HUES48 (cell line): ENCODE measurements around the gene ARAP3.

Experiments
- H3K27ac ChIP-seq: one replicate; pipeline ENCODE4 v1.7.0; 2013; ENCODE audit warnings: low read depth, low read length, inconsistent platforms
- H3K27me3 ChIP-seq: 2 replicates; pipeline ENCODE4 v1.6.1; 2013; ENCODE audit warnings: mild to moderate bottlenecking, low read length; ENCODE audit not compliant: control insufficient read depth, insufficient read depth
- H3K36me3 ChIP-seq: 2 replicates; pipeline ENCODE4 v1.6.1; 2013; ENCODE audit warnings: low read length; ENCODE audit not compliant: control insufficient read depth, insufficient read depth
- H3K4me1 ChIP-seq: 2 replicates; pipeline ENCODE4 v1.6.1; 2013; ENCODE audit warnings: mild to moderate bottlenecking, low read length; ENCODE audit not compliant: control insufficient read depth, insufficient read depth
- H3K4me3 ChIP-seq: 2 replicates; pipeline ENCODE4 v1.5.1; 2013; ENCODE audit warnings: mild to moderate bottlenecking, low read depth, low read length
- H3K9ac ChIP-seq: 2 replicates; pipeline ENCODE4 v1.6.1; 2013; ENCODE audit warnings: mild to moderate bottlenecking, low read depth, low read length, moderate library complexity
- H3K9me3 ChIP-seq: 2 replicates; pipeline ENCODE4 v1.6.1; 2013; ENCODE audit warnings: low read length; ENCODE audit not compliant: control insufficient read depth, insufficient read depth

ARAP3 gene

DNA sequence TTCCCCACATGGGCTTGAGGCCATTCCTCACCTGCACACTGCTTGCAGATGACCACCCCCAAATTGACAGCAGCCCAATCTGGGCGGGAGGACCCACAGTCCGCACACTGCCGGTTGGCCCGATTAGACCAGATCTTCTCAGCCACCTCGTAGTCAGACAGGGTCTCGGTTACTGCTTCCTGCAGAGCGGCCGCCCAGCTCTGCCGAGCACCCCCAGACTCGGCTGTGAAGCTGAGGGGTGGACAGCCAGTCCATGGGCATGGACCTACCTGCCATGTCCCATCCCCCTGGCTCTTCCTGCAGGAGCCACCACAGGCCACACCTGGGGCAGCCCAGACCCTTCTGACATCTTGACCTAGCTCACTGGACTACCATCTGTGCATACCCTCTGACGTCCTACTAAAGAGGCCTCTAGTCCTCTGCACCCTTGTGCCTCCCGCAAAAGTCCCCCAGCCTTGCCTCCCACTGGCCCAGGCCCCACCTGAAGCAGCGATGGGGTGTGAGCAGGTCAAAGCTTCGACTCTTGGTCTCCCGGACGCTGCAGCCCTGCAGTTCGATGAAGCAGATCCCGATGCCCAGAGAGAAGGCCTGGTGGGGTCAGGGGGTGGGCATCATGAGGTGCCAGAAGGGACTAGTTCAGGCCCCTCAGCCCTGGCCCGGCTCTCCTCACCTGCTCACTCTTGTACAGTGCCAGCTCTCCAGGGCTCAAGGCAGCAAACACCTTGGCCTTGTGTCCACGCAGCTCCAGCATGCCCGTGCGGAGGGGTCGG is 9.8 kb downstream of the ARAP3 start:
- H3K36me3 ChIP-seq: peaks cover 42% of the 10 kb centered on the region
- H3K27me3 ChIP-seq: no peaks in the 10 kb centered on the region
- H3K27ac ChIP-seq: no peak overlapping the region
- no peak overlapping the region for H3K4me3 ChIP-seq
- no peak overlapping the region for H3K9ac ChIP-seq
- H3K4me1 ChIP-seq: peaks cover 17% of the 10 kb centered on the region
- no peaks in the 10 kb centered on the region for H3K9me3 ChIP-seq

DNA sequence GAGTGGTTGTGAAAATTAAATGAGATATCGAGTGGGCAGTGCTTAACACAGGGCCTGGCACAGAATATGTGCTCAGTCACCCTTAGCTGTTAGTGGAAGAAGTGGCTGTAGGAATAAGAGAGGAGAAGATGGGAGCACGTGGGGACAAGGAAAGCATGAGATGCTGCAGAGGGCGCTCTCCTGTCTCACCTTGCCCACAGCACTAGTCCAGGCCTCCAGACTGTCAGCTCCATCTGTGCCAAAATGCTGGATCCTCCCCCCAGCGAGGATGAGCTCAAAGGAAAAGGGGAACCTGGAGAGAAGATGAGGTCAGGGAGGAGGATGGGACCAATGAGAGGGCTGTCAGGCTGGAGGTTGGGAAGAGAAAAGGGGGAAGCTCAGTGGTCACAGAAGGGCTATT is 12.5 kb downstream of the ARAP3 start:
- no peak overlapping the region for H3K9ac ChIP-seq
- no peak overlapping the region for H3K4me3 ChIP-seq
- H3K27me3 ChIP-seq: no peaks in the 10 kb centered on the region
- H3K9me3 ChIP-seq: no peaks in the 10 kb centered on the region
- peaks cover 43% of the 10 kb centered on the region for H3K36me3 ChIP-seq
- H3K27ac ChIP-seq: no peak overlapping the region
- peaks cover 12% of the 10 kb centered on the region for H3K4me1 ChIP-seq

DNA sequence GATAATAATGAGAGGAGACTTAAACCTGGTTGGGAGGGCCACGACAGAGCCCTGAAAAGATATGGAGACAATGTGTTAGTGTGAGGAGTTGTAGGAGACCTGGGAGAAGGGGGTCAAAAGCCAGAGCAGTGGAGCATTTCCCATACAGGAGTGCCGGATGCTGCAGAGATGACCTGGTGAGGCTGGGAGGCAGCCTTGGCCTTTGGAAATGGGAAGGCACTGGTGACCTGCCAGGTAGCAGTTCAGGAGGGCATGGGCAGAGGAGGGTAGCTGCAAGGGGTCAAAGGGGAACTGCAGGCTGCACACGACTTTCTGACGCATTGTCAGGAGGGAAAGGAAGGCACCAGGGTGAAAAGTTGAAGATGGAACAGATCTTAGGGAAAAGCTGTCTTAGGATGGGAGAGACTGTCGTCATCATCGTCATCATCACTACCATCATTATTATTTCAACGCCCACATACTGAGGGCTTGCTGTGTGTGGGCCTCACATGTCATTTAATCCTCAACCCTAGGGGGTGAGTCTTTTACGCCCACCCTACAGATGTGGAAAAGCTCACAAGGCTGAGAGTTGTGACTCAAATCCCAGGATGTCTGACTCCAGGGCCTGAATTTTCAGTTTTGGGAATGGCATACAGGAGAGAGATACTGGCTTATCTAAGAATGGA is 13.3 kb downstream of the ARAP3 start:
- no peaks in the 10 kb centered on the region for H3K9me3 ChIP-seq
- H3K4me1 ChIP-seq: peaks cover 9% of the 10 kb centered on the region
- no peak overlapping the region for H3K4me3 ChIP-seq
- H3K36me3 ChIP-seq: peaks cover 49% of the 10 kb centered on the region
- no peak overlapping the region for H3K9ac ChIP-seq
- no peak overlapping the region for H3K27ac ChIP-seq
- H3K27me3 ChIP-seq: no peaks in the 10 kb centered on the region

DNA sequence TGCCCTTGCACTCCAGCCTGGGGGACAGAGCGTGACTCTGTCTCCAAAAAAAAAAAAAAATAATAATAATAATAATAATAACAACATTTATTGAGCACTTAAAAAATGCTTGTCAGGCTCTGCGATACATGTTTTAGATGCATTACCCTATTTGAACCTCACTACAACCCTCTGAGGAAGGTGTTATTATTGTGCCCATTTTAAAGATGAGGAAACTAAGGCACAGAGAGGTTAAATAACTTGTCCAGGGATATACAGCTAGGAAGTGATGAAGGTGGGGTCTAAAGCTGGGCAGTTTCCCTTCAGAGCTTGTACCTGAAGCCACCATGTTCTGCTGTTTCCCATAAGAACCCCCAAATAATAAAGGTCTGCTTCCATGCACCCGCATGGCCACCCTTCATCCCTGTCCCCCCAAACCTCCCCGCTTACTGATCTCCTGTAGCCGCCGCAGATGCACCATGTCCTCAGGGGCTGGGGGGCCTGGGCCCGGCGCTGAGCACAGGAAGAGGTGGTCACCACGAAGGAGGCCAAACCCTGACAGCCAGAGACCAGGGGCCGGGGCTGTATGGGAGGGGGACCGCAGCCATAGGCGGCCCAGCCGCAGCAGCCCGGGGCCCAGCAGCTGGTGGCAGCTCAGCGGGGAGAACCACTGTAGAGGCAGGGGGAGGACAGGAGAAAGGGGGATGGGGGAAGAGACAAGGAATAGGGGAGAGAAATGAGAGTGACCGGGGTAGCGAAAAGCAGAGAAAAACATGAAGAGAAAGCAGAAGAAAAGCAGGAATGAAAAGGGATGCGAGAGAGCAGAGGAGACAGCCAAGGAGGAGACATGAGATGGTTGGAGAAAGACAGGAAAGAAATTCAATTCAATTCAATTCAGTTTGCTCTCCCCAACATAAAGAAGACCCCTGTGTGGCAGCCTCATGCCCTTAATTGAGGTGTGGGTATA is 15.8 kb downstream of the ARAP3 start:
- Histone ChIP-seq H3K4me1 (0 out of 2 replicates have a peak, but pooled peaks cover 3% of the 10 kb centered on the region), H3K36me3 (peaks cover 50% of the 10 kb centered on the region), H3K27ac (no peak overlapping the region), H3K9me3 (no peaks in the 10 kb centered on the region), H3K27me3 (no peaks in the 10 kb centered on the region), H3K9ac (no peak overlapping the region), H3K4me3 (no peak overlapping the region)

DNA sequence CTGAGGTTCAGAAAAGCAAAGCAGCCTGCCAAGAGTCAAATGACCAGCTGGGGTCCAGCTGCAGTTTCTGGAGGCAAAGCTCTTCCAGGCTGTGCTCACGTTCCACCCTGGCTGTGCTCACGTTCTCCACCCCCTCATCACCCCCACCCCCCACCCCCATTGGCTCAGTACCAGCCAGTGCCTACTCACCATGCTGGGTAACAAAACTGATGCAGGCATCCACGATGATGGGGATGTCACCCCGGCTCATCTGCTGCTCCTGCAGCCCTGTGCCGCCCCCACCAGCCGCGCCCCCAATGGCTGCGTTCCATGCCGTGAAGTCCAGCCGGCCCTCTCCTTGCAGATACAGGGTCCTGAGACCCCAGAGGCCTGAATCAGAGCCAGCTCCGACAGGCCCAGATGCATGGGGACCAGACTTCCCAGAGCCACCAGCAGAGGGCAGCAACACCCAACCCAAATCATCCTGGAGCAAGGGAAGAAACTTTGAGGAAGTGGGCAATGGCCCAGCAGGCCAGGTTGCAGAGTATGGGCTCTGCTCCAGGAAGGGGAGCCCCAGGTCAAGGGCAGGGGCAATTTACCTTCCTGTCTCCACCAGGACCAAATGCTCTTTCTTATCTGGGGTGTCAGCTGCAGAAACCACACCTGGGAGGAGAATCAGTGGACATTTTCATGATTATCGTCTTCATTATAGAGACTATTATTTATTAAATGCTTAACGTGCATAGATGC is 17.1 kb downstream of the ARAP3 start:
- H3K9me3 ChIP-seq: no peaks in the 10 kb centered on the region
- H3K36me3 ChIP-seq: peaks cover 43% of the 10 kb centered on the region
- no peak overlapping the region for H3K4me3 ChIP-seq
- 0 out of 2 replicates have a peak, but pooled peaks cover 3% of the 10 kb centered on the region for H3K4me1 ChIP-seq
- no peaks in the 10 kb centered on the region for H3K27me3 ChIP-seq
- no peak overlapping the region for H3K9ac ChIP-seq
- H3K27ac ChIP-seq: no peak overlapping the region

DNA sequence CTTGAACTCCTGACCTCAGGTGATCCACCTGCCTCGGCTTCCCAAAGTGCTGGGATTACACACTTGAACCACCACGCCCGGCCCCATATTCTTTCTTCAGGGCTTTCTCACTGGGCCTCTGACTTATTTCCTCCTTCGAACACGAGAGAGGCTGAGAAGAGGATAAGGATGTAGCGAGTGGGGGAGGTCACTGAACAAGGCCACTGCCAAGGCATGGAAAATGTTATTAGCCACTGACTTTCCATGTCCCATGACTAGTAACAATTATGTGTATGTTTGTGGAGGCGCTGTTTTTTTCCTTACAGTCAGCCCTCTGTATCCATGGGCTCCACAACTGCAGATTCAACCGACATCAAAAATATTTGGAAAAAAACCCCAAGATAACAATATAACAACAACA is 18.5 kb downstream of the ARAP3 start:
- H3K9ac ChIP-seq: no peak overlapping the region
- 0 out of 2 replicates have a peak, but pooled peaks cover 3% of the 10 kb centered on the region for H3K4me1 ChIP-seq
- H3K27me3 ChIP-seq: no peaks in the 10 kb centered on the region
- no peak overlapping the region for H3K27ac ChIP-seq
- no peak overlapping the region for H3K4me3 ChIP-seq
- H3K36me3 ChIP-seq: peaks cover 43% of the 10 kb centered on the region
- H3K9me3 ChIP-seq: no peaks in the 10 kb centered on the region

DNA sequence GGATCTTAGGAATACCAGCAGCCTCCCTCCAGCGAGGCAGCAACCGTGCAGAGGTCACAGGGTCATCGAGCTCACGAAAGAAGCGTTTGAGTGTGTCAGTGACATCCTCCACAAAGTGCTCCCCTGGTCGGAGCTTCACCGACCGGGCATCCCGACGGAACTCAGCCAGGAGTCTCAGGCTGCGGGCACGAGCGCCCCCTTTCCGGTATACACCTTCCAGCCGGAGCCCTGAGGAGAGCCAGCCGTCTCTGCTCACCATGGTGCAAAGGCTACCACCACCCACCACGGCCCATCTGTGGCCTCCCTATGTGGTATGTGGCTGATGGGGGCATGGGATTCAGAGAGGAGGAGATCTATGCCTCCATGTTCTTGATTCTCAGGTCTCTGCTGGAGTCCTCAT is 20.0 kb downstream of the ARAP3 start:
- no peaks in the 10 kb centered on the region for H3K9me3 ChIP-seq

DNA sequence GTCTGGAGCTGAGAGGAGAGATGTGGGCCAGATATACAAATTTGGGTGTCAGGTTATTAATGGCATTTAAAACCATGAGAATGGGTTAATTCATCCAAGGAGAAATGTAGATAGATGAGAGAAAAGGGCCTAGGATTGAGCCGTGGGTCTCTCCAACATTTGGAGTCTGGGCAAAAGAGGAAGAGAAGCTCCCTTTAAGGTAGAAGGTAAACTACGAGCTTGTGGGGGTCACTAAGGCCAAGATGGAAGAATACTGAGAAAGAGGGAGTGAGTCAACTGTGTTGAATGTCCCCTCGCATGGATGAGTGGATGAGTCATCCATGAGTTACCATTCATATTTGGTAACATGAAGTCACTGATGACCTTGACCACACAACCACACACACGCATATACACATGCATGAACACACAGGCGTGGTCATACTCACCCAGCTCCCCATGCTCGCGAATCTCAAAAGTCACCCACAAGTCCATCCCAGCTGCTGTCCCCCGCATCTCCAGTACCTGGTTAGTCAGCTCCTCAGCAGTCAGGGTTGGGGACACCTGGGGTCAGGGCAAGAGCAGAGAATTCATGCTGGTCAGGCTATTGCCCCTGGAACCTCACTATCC is 24.0 kb downstream of the ARAP3 start:
- H3K9me3 ChIP-seq: no peaks in the 10 kb centered on the region
- H3K4me1 ChIP-seq: no peaks in the 10 kb centered on the region
- H3K36me3 ChIP-seq: peaks cover 76% of the 10 kb centered on the region
- H3K4me3 ChIP-seq: no peak overlapping the region
- no peaks in the 10 kb centered on the region for H3K27me3 ChIP-seq
- no peak overlapping the region for H3K27ac ChIP-seq
- H3K9ac ChIP-seq: no peak overlapping the region

More for the DNA sequence above, 20.0 kb downstream of the ARAP3 start:
- H3K27me3 ChIP-seq: no peaks in the 10 kb centered on the region
- H3K9ac ChIP-seq: no peak overlapping the region
- H3K4me3 ChIP-seq: no peak overlapping the region
- peaks cover 52% of the 10 kb centered on the region for H3K36me3 ChIP-seq
- no peak overlapping the region for H3K27ac ChIP-seq
- H3K4me1 ChIP-seq: 0 out of 2 replicates have a peak, but pooled peaks cover 3% of the 10 kb centered on the region

DNA sequence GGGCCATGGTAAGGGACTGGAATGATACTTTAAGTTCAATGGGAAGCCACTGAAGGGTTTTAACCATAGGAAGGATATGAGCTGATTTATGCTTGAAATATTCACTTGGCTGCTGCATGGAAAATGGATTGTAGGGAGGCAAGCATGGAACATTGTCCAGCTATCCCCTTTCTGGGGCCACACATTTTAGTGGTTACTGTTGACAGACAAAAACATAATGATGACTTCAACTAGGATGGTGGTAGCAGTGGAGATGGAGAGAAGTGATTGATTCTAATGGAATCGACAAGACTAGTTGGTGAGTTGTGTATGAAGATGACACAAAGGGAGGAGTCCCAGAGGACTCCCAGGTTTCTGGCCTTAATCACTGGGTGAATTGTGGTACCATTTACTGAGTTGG is 24.6 kb downstream of the ARAP3 start:
- H3K9ac ChIP-seq: no peak overlapping the region
- no peak overlapping the region for H3K4me3 ChIP-seq
- peaks cover 71% of the 10 kb centered on the region for H3K36me3 ChIP-seq
- H3K27ac ChIP-seq: no peak overlapping the region
- no peaks in the 10 kb centered on the region for H3K9me3 ChIP-seq
- H3K4me1 ChIP-seq: no peaks in the 10 kb centered on the region
- H3K27me3 ChIP-seq: no peaks in the 10 kb centered on the region

DNA sequence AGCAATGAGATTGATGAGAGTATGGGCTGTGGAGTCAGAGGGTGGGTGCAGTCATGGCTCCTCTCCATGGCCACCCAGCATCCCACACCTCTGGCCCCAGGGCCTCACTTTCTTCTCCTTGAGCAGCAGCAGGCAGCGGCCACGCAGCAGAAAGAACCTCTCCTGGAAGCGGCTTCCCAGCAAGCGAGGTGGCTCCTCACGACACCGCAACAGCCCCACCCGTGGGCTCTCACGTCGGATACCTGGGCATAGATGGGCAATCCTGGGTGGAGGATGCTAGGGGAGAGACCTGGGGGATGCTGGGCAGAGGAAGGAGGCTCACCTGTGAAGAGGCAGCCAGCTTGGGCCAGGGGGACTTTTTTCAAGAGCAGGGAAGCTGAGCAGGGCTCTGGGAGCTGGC is 25.6 kb downstream of the ARAP3 start:
- Histone ChIP-seq H3K4me3 (no peak overlapping the region), H3K27ac (no peak overlapping the region), H3K36me3 (peaks cover 66% of the 10 kb centered on the region), H3K4me1 (peaks cover 5% of the 10 kb centered on the region; the same call in 1 of the 2 replicates), H3K27me3 (no peaks in the 10 kb centered on the region), H3K9me3 (no peaks in the 10 kb centered on the region), H3K9ac (no peak overlapping the region)
